ENCODE results near the gene MAPK8IP1. TPM values are rescaled to one million over a fixed set of nuclear protein-coding genes. Genes with fewer than 3 reads are reported as not detected.

Gene MAPK8IP1
- total RNA-seq, 1 donor from 2014 or later: 299 TPM

DNA sequence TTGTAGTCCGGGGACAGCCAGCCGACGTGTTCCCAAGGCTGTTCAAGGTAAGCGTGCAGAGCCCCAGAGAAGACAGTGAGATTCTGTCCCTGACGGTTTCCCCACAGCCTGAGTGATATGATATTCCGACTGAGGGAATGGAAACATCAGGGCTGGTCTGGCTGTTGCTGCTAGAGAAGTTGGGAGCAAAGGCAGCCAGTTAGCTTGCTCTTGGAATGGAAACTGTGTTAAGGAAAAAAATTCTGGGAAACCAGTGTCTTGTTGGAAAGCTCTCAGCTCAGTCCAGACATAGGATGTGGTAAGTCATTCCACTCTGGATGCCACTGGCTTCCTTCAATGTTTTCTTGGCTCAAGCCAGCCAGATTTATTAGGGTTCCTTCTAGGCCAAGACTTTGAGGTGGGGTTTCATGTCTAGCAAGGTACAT is 29.4 kb upstream of the MAPK8IP1 start:
- no peak for DNase-seq
- TF ChIP-seq, protein P1, sequence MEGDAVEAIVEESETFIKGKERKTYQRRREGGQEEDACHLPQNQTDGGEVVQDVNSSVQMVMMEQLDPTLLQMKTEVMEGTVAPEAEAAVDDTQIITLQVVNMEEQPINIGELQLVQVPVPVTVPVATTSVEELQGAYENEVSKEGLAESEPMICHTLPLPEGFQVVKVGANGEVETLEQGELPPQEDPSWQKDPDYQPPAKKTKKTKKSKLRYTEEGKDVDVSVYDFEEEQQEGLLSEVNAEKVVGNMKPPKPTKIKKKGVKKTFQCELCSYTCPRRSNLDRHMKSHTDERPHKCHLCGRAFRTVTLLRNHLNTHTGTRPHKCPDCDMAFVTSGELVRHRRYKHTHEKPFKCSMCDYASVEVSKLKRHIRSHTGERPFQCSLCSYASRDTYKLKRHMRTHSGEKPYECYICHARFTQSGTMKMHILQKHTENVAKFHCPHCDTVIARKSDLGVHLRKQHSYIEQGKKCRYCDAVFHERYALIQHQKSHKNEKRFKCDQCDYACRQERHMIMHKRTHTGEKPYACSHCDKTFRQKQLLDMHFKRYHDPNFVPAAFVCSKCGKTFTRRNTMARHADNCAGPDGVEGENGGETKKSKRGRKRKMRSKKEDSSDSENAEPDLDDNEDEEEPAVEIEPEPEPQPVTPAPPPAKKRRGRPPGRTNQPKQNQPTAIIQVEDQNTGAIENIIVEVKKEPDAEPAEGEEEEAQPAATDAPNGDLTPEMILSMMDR (IDR thresholded peaks at IDR 0.05; ENCODE audit: partially characterized antibody, unreplicated experiment): no peak
- H3K27me3 Mint-ChIP-seq (ENCODE audit: unreplicated experiment): peaks cover 4% of the 10 kb centered on the region
- H3K4me1 Mint-ChIP-seq (ENCODE audit: low read depth, unreplicated experiment): peaks cover 22% of the 10 kb centered on the region
- H3K36me3 Mint-ChIP-seq (ENCODE audit: unreplicated experiment): no peaks in the 10 kb centered on the region
- no peak overlapping the region for H3K4me3 Mint-ChIP-seq (ENCODE audit: unreplicated experiment)
- H3K9me3 Mint-ChIP-seq (ENCODE audit: unreplicated experiment): no peaks in the 10 kb centered on the region
- no peak overlapping the region for H3K27ac Mint-ChIP-seq (ENCODE audit: unreplicated experiment)

DNA sequence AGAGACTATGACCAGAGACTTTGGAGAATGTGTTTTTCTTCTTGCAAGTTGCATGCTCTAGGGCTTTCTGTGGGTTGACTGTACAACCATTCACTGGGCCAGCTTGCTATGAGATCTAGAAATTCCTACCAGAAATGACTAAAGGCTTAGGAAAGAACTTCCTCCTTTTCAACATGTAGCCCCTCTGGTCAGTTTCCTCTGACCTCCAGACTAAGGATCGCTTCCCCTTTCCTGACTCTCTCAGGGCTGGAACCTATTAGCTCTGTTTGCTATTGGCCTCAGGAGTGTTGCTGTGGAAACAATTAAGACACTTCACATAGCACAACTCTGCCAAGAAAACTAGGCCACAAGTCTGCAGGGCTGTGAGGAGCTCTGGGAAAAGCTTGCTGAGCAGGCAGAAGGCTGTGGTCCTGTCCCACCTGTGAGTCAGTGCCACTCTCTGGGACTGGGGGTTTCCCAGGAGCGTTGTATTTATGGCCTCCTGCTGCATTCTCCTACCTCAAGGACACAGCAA is 27.4 kb upstream of the MAPK8IP1 start:
- DNase-seq: no peak
- Mint-ChIP-seq H3K36me3 (ENCODE audit: unreplicated experiment) (no peaks in the 10 kb centered on the region), H3K27me3 (ENCODE audit: unreplicated experiment) (peaks cover 4% of the 10 kb centered on the region)

DNA sequence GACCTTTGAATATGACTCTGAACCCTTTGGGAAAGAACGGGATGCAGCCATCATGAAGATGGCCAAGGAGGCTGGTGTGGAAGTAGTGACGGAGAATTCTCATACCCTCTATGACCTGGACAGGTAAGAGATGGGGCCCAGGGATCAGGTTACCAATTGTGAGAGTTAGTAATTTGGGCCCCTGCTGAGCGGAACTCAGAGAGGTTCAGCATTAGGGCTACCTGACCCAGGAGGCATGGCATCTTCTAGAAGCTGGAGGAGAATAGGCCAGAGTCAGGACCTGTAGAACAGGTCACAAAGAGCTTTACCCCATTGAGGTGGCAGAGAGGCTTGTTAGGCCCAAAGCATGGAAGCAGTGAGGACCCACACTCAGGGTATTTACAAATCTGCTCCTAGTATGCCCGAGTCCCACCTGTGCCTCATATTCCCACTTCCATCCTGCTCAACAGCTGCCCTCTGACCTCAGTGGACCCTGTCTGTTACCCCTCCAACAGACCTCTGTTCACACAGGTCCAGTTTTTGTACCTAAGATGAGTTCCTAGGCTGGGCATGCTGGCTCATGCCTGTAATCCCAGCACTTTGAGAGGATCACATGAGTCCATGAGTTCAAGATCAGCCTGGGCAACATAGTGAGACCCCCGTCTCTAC is 26.6 kb upstream of the MAPK8IP1 start:
- Mint-ChIP-seq H3K9me3 (ENCODE audit: unreplicated experiment) (no peaks in the 10 kb centered on the region), H3K27ac (ENCODE audit: unreplicated experiment) (no peak overlapping the region), H3K36me3 (ENCODE audit: unreplicated experiment) (no peaks in the 10 kb centered on the region), H3K4me3 (ENCODE audit: unreplicated experiment) (no peak overlapping the region), H3K4me1 (ENCODE audit: low read depth, unreplicated experiment) (peaks cover 14% of the 10 kb centered on the region), H3K27me3 (ENCODE audit: unreplicated experiment) (peaks cover 4% of the 10 kb centered on the region)
- no peak for DNase-seq
- TF ChIP-seq, protein P1 (IDR thresholded peaks at IDR 0.05; ENCODE audit: partially characterized antibody, unreplicated experiment): no peak

More for the DNA sequence above, 27.4 kb upstream of the MAPK8IP1 start:
- Mint-ChIP-seq H3K4me3 (ENCODE audit: unreplicated experiment) (no peak overlapping the region), H3K9me3 (ENCODE audit: unreplicated experiment) (no peaks in the 10 kb centered on the region), H3K27ac (ENCODE audit: unreplicated experiment) (no peak overlapping the region), H3K4me1 (ENCODE audit: low read depth, unreplicated experiment) (peaks cover 16% of the 10 kb centered on the region)
- TF ChIP-seq, protein P1 (IDR thresholded peaks at IDR 0.05; ENCODE audit: partially characterized antibody, unreplicated experiment): no peak

DNA sequence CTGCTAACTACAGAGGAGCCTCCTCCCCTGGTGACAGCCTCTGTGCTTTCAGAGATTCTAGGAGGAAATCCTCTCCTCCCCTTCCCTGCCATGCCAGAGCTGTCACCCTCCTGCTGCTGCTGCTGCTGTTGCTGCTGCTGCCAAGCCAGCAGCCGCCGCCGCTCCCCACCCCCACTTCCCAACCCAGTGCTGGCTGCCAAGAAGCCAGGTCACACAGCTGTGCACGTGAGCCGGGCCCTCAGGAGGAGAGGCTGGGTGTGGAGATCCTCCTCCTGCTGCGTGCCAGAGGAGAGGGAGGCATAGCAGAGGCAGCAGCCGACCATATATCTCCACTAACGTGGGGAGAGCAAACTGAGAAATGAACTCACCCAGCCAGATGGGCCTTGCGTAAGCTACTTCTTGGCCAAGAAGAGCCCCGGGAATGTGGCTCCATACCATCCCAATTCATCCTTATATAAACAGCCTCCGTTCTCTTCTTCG is 25.8 kb upstream of the MAPK8IP1 start:
- Mint-ChIP-seq H3K9me3 (ENCODE audit: unreplicated experiment) (no peaks in the 10 kb centered on the region), H3K27ac (ENCODE audit: unreplicated experiment) (no peak overlapping the region), H3K4me1 (ENCODE audit: low read depth, unreplicated experiment) (peaks cover 13% of the 10 kb centered on the region), H3K36me3 (ENCODE audit: unreplicated experiment) (no peaks in the 10 kb centered on the region), H3K4me3 (ENCODE audit: unreplicated experiment) (no peak overlapping the region), H3K27me3 (ENCODE audit: unreplicated experiment) (peaks cover 4% of the 10 kb centered on the region)
- TF ChIP-seq, protein P1 (IDR thresholded peaks at IDR 0.05; ENCODE audit: partially characterized antibody, unreplicated experiment): no peak
- no peak for DNase-seq

DNA sequence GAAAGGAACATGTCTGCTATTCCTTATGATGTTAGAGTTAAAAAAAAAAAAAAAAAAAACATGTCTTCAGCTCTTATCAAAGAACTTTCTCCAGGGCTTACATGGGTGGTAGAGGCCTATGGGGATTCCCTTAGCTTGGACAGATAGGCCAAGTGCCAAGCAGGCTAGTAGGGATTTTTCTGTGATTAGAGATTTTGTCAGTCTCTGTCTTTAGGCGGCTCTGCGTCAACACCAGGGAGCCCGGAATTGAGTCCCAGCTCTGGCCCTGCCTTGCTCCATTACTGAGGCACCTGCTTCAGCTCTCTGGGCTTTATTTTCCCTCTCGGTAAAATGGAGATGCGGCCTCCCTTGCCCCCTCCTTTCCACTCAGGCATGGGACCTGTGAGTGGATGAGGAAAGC is 25.1 kb upstream of the MAPK8IP1 start:
- Mint-ChIP-seq H3K9me3 (ENCODE audit: unreplicated experiment) (no peaks in the 10 kb centered on the region), H3K36me3 (ENCODE audit: unreplicated experiment) (no peaks in the 10 kb centered on the region), H3K27me3 (ENCODE audit: unreplicated experiment) (peaks cover 4% of the 10 kb centered on the region), H3K27ac (ENCODE audit: unreplicated experiment) (no peak overlapping the region), H3K4me1 (ENCODE audit: low read depth, unreplicated experiment) (peaks cover 9% of the 10 kb centered on the region), H3K4me3 (ENCODE audit: unreplicated experiment) (no peak overlapping the region)
- no peak for DNase-seq
- TF ChIP-seq, protein P1 (IDR thresholded peaks at IDR 0.05; ENCODE audit: partially characterized antibody, unreplicated experiment): no peak

All from glutamatergic neuron (in vitro differentiated cells).